Measurements from ENCODE around the gene IL19. TPM values are rescaled to one million over a fixed set of nuclear protein-coding genes. Genes with fewer than 3 reads are reported as not detected.

IL19 gene
- total RNA-seq, 2 experiments from 2014 or later, result not detected

GRCh38 chr1:206805357-206805756 lies 34.8 kb downstream of the IL19 start:
- POLR2A ChIA-PET, result no interaction called here
- Histone ChIP-seq H3K9me3 (ENCODE audit: low read length) (no peaks in the 10 kb centered on the region), H2AFZ (ENCODE audit: low read length) (no peak overlapping the region), H3K9me2 (ENCODE audit: insufficient read depth, low read length) (no peaks in the 10 kb centered on the region), H3K79me2 (ENCODE audit: insufficient read depth, low read depth, low read length) (no peaks in the 10 kb centered on the region), H3K4me1 (ENCODE audit: insufficient read depth, low read length, poor library complexity, severe bottlenecking) (peaks cover 8% of the 10 kb centered on the region), H4K20me1 (ENCODE audit: insufficient read depth, low read length) (no peaks in the 10 kb centered on the region), H3K36me3 (ENCODE audit: insufficient read depth, low read length) (no peaks in the 10 kb centered on the region), H3K4me2 (ENCODE audit: low read length) (no peak overlapping the region), H3K27ac (ENCODE audit: low read depth, low read length, poor library complexity, severe bottlenecking) (no peak overlapping the region), H3K4me3 (ENCODE audit: low read depth, low read length, poor library complexity, severe bottlenecking) (no peak overlapping the region)
- CTCF ChIA-PET (ENCODE audit: unreplicated experiment), result interaction anchor here (1.9 kb wide), 1 partner anchor 71 kb away, joined by 8 read pairs; no protein-coding TSS in a partner anchor
- TF ChIP-seq CTCF (conservative IDR thresholded peaks at IDR 0.05; ENCODE audit: low read length), result no peak
- TF ChIP-seq EZH2phosphoT487 (IDR thresholded peaks at IDR 0.05; ENCODE audit: borderline replicate concordance, low read depth, low read length), result no peak
- intact Hi-C loops (cut with micrococcal nuclease; ENCODE audit: unreplicated experiment), result no loop called here
- BruUV-seq (replicated peaks), result no TSS peak
- DNase-seq (ENCODE audit: low spot score), result no peak

GRCh38 chr1:206808615-206809014 lies 38.0 kb downstream of the IL19 start:
- Histone ChIP-seq H3K36me3 (ENCODE audit: insufficient read depth, low read length) (no peaks in the 10 kb centered on the region), H3K9me2 (ENCODE audit: insufficient read depth, low read length) (no peaks in the 10 kb centered on the region), H3K27ac (ENCODE audit: low read depth, low read length, poor library complexity, severe bottlenecking) (no peak overlapping the region), H2AFZ (ENCODE audit: low read length) (no peak overlapping the region), H3K9me3 (ENCODE audit: low read length) (no peaks in the 10 kb centered on the region), H3K4me3 (ENCODE audit: low read depth, low read length, poor library complexity, severe bottlenecking) (no peak overlapping the region), H3K4me1 (ENCODE audit: insufficient read depth, low read length, poor library complexity, severe bottlenecking) (peaks cover 1% of the 10 kb centered on the region), H3K4me2 (ENCODE audit: low read length) (no peak overlapping the region), H4K20me1 (ENCODE audit: insufficient read depth, low read length) (no peaks in the 10 kb centered on the region), H3K79me2 (ENCODE audit: insufficient read depth, low read depth, low read length) (no peaks in the 10 kb centered on the region)
- no TSS peak for BruUV-seq (replicated peaks)
- ChIA-PET POLR2A (no interaction called here), CTCF (ENCODE audit: unreplicated experiment) (interaction anchor here (1.0 to 2.0 kb wide), 2 partner anchors 74 to 178 kb away, joined by 4 to 13 read pairs; no protein-coding TSS in a partner anchor)
- TF ChIP-seq CTCF (conservative IDR thresholded peaks at IDR 0.05; ENCODE audit: low read length), result peak; percentile 74
- no peak for TF ChIP-seq EZH2phosphoT487 (IDR thresholded peaks at IDR 0.05; ENCODE audit: borderline replicate concordance, low read depth, low read length)
- intact Hi-C loops (cut with micrococcal nuclease; ENCODE audit: unreplicated experiment), result loop anchor here (1.0 to 2.0 kb wide), 5 partner anchors 74 to 177 kb away; no protein-coding TSS in a partner anchor
- peak; percentile 71 for DNase-seq (ENCODE audit: low spot score)

GRCh38 chr1:206809504-206810084 lies 39.0 kb downstream of the IL19 start:
- no peaks in the 10 kb centered on the region for H3K9me3 ChIP-seq (ENCODE audit: low read length)
- no peak overlapping the region for H3K27ac ChIP-seq (ENCODE audit: low read depth, low read length, poor library complexity, severe bottlenecking)
- no peaks in the 10 kb centered on the region for H3K79me2 ChIP-seq (ENCODE audit: insufficient read depth, low read depth, low read length)
- no peaks in the 10 kb centered on the region for H3K36me3 ChIP-seq (ENCODE audit: insufficient read depth, low read length)
- intact Hi-C loops (cut with micrococcal nuclease; ENCODE audit: unreplicated experiment), result loop anchor here (1.0 to 2.0 kb wide), 2 partner anchors 102 to 173 kb away; no protein-coding TSS in a partner anchor
- CTCF ChIA-PET (ENCODE audit: unreplicated experiment), result interaction anchor here (0.5 to 2.0 kb wide), 5 partner anchors 11 to 179 kb away, joined by 3 to 13 read pairs (median 4); no protein-coding TSS in a partner anchor
- POLR2A ChIA-PET, result interaction anchor here (0.9 to 1.4 kb wide), 2 partner anchors 22 to 66 kb away, joined by 3 read pairs; no protein-coding TSS in a partner anchor
- H3K9me2 ChIP-seq (ENCODE audit: insufficient read depth, low read length), result no peaks in the 10 kb centered on the region
- DNase-seq (ENCODE audit: low spot score), result peak; percentile 51
- H3K4me3 ChIP-seq (ENCODE audit: low read depth, low read length, poor library complexity, severe bottlenecking), result no peak overlapping the region
- BruUV-seq (replicated peaks), result no TSS peak
- no peaks in the 10 kb centered on the region for H4K20me1 ChIP-seq (ENCODE audit: insufficient read depth, low read length)
- H3K4me2 ChIP-seq (ENCODE audit: low read length), result no peak overlapping the region
- TF ChIP-seq CTCF (conservative IDR thresholded peaks at IDR 0.05; ENCODE audit: low read length) (peak; percentile 85), EZH2phosphoT487 (IDR thresholded peaks at IDR 0.05; ENCODE audit: borderline replicate concordance, low read depth, low read length) (no peak)
- H2AFZ ChIP-seq (ENCODE audit: low read length), result no peak overlapping the region
- no peaks in the 10 kb centered on the region for H3K4me1 ChIP-seq (ENCODE audit: insufficient read depth, low read length, poor library complexity, severe bottlenecking)

All from OCI-LY7 (cell line).